Measurements from ENCODE around the gene CNOT4.
A peak's percentile ranks its signal among the peaks of the same experiment; 100 is the strongest.
"Not testable (repeated sequence)": the region's sequence is repeated elsewhere in the genome, so short reads cannot be mapped to it uniquely, and the experiment has no call there.

CNOT4 gene

DNA sequence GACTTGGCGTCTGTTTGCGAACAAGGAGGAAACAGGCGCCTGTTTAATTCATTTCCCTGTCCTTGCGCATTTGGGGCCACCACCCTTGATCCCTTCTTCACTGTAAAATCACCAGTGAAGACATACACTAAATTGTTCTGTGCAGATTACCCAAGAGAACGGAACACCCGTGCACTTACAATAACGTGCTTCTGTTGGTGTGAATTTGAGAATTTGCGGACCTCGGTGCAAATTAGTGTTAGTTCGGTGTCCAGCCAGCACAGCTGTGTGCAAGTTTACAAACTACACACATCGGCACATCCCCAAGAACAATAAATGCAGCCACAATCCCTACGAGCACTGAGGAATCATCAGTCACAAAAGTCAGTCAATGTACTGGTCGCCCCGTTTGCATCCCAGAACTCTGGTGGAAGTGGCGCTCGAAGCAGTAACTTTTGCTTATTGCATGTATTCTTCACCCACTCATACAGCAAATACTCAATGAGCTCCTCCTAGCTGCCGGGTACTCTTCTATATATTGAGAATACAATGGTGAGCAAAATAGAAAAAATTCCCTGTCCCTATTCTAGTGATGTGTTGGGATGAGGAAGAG is 786 bp upstream of the CNOT4 start:
- TF ChIP-seq, protein P1, sequence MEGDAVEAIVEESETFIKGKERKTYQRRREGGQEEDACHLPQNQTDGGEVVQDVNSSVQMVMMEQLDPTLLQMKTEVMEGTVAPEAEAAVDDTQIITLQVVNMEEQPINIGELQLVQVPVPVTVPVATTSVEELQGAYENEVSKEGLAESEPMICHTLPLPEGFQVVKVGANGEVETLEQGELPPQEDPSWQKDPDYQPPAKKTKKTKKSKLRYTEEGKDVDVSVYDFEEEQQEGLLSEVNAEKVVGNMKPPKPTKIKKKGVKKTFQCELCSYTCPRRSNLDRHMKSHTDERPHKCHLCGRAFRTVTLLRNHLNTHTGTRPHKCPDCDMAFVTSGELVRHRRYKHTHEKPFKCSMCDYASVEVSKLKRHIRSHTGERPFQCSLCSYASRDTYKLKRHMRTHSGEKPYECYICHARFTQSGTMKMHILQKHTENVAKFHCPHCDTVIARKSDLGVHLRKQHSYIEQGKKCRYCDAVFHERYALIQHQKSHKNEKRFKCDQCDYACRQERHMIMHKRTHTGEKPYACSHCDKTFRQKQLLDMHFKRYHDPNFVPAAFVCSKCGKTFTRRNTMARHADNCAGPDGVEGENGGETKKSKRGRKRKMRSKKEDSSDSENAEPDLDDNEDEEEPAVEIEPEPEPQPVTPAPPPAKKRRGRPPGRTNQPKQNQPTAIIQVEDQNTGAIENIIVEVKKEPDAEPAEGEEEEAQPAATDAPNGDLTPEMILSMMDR (IDR thresholded peaks at IDR 0.05; ENCODE audit: low read depth, low read length) = peak; percentile 34
- no peaks in the 10 kb centered on the region for H3K36me3 ChIP-seq
- peak overlapping the region; percentile 89 for H3K4me3 ChIP-seq (ENCODE audit: low read depth, low read length)
- no peaks in the 10 kb centered on the region for H3K4me1 ChIP-seq
- H3K9me3 ChIP-seq = no peaks in the 10 kb centered on the region
- no peaks in the 10 kb centered on the region for H3K27me3 ChIP-seq
- no peak for DNase-seq

DNA sequence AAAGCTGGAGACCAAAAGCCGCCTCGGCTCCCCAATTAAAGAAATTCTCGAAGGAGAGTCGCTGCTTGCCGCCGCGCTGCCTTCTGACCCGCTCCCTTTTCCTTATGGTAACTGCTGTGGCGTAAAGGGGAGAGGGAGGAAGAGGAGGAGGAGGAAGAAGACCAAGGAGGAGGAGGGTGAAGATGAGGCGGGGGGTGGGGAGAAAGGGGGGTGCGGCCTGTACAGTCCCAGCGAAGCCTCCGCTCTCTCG is 388 bp downstream of the CNOT4 start:
- no peaks in the 10 kb centered on the region for H3K9me3 ChIP-seq
- no peak for DNase-seq
- TF ChIP-seq, protein P1 (IDR thresholded peaks at IDR 0.05; ENCODE audit: low read depth, low read length) = no peak
- H3K4me3 ChIP-seq (ENCODE audit: low read depth, low read length) = peak overlapping the region; percentile 89
- H3K27me3 ChIP-seq = no peaks in the 10 kb centered on the region
- no peaks in the 10 kb centered on the region for H3K36me3 ChIP-seq
- no peaks in the 10 kb centered on the region for H3K4me1 ChIP-seq

DNA sequence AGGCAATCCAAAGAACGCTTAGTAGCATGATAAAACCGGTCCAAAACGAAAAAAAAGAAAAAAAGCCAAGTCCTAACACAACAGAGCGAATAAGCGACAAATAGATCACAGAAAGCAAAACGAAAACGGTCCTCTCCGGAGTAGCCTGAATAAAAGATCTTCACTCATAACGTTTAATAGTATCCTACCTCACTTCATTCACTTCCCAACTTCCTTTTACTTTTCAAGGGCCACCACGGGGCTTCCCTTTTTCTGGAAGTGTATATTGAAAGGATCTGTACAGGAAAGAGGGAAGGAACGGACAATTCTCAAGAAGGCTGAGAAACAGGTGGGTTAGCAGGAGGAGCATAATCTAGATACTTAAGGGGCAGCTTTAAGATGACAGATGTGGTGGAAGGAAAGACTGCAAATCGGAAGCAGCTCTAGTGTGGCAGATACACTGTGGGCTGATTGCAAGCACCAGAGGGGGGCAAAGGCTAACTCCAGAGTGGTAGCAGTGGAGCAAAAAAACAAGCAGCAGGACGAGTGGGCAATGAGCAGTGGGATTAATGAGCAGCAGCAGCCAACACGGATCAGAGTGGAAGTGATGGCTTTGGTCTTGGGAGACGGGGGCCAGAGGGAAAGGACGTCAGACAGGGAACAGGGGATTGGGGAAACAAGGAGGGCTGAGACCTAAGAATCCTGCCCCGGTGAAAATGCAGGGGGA is 866 bp downstream of the CNOT4 start:
- Histone ChIP-seq H3K4me1 (no peaks in the 10 kb centered on the region), H3K9me3 (no peaks in the 10 kb centered on the region), H3K27me3 (no peaks in the 10 kb centered on the region), H3K4me3 (ENCODE audit: low read depth, low read length) (peak overlapping the region; percentile 89), H3K36me3 (no peaks in the 10 kb centered on the region)
- TF ChIP-seq, protein P1 (IDR thresholded peaks at IDR 0.05; ENCODE audit: low read depth, low read length) = no peak
- peak; percentile 41 for DNase-seq

DNA sequence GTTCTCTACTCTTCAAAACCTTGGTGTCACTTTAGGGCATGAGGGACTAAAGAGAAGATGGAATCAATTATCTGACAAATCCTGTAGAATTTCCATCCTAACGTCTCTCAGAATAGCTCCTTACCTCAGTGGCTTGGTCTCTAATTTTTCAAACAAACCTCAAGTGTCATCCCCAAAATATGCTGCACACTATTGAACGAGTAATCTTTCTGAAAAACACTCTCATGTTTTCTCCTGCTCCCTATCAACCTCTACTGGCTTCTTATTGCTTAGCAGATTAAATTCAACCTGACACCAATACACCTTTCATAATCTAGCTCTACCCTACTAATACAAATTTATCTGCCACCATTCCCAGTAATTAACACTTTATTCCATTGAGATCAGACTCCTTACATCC is 8.5 kb downstream of the CNOT4 start:
- Histone ChIP-seq H3K36me3 (no peaks in the 10 kb centered on the region), H3K4me1 (no peaks in the 10 kb centered on the region), H3K9me3 (no peaks in the 10 kb centered on the region), H3K27me3 (no peaks in the 10 kb centered on the region), H3K4me3 (ENCODE audit: low read depth, low read length) (no peak overlapping the region)
- DNase-seq = no peak
- TF ChIP-seq, protein P1 (IDR thresholded peaks at IDR 0.05; ENCODE audit: low read depth, low read length) = no peak

DNA sequence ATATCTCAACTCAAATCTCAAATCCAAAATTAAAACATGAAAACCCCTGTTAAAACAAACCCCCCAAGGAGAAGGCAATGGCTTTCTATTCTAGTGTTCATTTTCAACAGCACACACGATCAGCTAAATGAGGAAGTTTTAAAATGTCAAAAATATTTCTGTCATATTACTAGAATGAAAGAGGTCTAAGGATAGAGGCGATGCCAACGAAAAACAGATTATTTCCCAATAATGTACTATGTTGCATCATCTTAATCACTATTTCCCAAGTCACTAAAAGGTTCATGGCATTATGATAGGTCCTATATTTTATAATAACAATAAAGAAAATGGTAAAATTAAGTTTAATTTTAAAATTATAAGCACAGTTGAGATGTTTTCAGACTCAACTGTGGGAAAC is 10.1 kb downstream of the CNOT4 start:
- H3K4me1 ChIP-seq = no peaks in the 10 kb centered on the region
- TF ChIP-seq, protein P1 (IDR thresholded peaks at IDR 0.05; ENCODE audit: low read depth, low read length) = no peak
- DNase-seq = no peak
- H3K4me3 ChIP-seq (ENCODE audit: low read depth, low read length) = no peak overlapping the region
- H3K27me3 ChIP-seq = no peaks in the 10 kb centered on the region
- H3K9me3 ChIP-seq = no peaks in the 10 kb centered on the region
- H3K36me3 ChIP-seq = no peaks in the 10 kb centered on the region

DNA sequence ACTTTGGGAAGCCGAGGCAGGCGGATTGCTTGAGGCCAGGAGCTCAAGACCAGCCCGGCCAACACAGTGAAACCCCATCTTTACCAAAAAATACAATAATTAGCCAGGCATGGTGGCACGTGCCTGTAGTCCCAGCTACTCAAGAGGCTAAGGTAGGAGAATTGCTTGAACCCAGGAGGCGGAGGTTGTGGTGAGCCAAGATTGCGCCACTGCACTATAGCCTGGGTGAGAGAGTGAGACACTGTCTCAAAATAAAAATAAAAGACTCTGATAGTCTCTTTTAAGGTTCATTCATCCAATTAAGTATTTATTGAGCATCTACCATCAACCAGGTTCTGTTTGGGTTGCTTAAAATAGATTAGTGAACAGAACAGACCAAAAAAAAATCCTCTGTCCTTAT is 12.7 kb downstream of the CNOT4 start:
- not testable (repeated sequence) for DNase-seq

More for the DNA sequence above, 12.7 kb downstream of the CNOT4 start:
- not testable (repeated sequence) for H3K36me3 ChIP-seq; H3K9me3 ChIP-seq; H3K27me3 ChIP-seq; H3K4me1 ChIP-seq; H3K4me3 ChIP-seq (ENCODE audit: low read depth, low read length)
